GM12801 (cell line): Measurements from ENCODE around the gene PRKCB.

Experiments used
- TF ChIP-seq, protein P1 (sequence below): IDR thresholded peaks from one replicate; pipeline ENCODE4 v1.5.1; 2011; ENCODE audit warnings: control low read depth; ENCODE audit not compliant: insufficient read length; ENCODE audit errors: extremely low read depth

PRKCB gene

DNA sequence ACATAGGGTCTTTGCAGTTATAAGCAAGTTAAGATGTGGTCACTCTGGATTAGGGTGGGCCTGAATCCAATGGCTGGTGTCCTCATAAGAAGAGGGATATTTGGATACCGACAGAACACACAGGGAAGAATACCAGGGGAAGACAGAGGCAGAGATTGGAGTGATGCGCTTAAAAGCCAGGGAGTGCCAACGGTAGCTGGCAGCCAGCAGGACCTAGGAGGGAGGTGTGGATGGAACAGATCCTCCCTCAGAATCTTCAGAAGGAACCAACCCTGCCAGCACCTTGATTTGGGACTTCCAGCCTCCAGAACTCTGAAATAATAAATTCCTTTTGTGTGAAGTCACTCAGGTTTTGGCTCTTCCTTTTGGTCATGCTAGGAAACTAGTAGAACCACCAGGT, 310.1 kb downstream of the PRKCB start:
- TF ChIP-seq, protein P1, sequence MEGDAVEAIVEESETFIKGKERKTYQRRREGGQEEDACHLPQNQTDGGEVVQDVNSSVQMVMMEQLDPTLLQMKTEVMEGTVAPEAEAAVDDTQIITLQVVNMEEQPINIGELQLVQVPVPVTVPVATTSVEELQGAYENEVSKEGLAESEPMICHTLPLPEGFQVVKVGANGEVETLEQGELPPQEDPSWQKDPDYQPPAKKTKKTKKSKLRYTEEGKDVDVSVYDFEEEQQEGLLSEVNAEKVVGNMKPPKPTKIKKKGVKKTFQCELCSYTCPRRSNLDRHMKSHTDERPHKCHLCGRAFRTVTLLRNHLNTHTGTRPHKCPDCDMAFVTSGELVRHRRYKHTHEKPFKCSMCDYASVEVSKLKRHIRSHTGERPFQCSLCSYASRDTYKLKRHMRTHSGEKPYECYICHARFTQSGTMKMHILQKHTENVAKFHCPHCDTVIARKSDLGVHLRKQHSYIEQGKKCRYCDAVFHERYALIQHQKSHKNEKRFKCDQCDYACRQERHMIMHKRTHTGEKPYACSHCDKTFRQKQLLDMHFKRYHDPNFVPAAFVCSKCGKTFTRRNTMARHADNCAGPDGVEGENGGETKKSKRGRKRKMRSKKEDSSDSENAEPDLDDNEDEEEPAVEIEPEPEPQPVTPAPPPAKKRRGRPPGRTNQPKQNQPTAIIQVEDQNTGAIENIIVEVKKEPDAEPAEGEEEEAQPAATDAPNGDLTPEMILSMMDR = no peak

DNA sequence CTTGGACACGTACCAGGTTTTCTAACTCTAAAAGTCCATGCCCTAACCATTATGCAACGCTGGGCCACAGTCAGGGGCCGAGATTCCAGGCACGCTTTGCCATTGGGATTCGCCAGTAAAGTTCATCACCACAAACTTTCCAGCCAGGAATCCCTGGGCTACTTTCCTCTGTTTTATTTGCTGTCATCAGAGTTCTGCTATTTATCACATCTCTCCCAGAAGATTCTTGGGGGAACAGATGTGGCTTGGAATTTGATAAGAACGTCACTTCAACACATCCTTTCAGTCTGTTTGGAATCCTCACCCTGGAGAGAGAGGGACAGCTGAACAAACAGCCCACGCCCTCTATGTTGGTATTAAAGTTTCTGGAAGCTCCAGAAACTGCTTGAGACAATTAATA, 310.7 kb downstream of the PRKCB start:
- TF ChIP-seq, protein P1 = no peak

DNA sequence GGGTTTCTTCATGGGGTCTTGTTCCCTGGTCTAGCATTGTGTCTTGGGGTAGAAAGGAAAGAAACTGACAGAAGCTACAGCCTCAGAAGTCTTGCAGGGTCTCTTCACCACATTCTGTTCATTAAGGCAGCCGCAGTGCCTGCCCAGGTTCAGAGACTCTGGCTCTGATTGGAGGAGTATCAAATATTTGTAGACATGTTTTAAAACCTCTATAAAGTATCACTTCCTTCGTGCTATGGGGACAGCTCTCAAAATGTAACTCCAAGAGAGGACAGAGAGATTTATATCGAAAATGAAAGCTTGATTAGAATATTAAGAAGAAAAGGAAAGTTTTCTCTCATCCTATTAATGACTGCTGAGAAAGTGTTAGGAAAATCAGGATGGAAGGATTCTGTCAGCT, 313.3 kb downstream of the PRKCB start:
- TF ChIP-seq, protein P1 = no peak

DNA sequence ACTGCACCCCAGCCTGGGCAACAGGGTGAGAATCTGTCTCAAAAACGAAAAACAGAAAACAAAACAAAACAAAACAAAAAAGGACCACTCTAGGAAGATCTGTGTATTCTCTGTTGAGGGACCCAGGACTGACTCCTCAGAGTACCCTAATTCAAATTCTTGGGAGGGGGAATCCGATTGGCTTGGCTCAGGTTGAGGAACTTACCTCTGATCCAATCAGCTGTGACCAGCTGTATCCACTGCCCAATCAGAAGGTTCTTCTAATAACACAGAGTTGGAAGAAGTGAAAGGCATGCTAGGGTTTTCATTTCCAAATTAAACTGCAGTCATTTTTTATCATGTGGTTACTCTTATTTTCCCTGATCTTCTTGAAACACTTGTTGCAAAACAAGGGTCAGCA, 314.5 kb downstream of the PRKCB start:
- TF ChIP-seq, protein P1 = no peak

DNA sequence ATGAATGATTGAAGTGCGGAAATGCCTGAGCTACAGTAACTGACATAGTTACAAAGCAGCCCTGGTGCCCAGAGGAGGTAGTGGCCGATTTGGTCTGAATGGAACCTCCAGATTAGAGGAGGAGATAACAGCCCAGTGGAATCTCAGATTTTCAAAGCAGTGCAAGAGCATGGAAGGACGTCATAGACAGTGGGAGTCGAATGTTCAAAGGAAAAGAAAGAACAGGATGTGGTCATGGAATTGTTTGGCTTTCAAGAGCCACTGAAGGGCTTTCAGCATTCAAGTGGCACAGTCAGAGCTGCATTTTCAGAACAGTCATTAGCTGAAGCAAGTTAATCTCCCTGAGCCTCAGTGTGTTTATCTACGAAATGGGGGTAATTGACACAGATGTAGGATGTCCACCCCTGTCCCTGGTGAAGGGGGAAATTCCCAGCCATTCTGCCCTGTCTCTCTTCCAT, 315.7 kb downstream of the PRKCB start:
- TF ChIP-seq, protein P1 = no peak

GRCh38 chr16:24152826-24153225, 317.0 kb downstream of the PRKCB start:
- TF ChIP-seq, protein P1 = no peak

DNA sequence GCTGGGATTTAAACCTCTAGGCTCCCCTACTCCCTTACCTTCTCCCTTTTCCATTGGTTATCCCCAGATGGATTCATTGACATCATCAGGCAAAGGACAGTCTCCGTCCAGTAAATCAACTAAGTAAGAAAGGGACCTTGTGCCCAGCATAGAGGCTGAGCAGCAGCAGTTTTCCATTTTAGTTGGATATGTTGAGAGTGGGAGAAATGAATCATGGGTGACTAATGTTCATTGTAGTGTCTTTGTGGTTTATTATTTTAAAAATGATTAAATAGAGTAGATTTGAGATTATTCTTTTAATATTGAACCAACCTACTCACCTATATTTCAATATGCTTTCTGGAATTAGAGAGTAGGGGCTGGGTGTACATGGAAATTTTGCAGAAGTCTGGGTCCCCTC, 321.0 kb downstream of the PRKCB start:
- TF ChIP-seq, protein P1 = no peak

GRCh38 chr16:24163935-24164334, 328.2 kb downstream of the PRKCB start:
- TF ChIP-seq, protein P1 = no peak
